HG03095 (cell line): Measurements from ENCODE around the gene PPARGC1A.
A peak's percentile ranks its signal among the peaks of the same experiment; 100 is the strongest.

Experiments
- ATAC-seq: cut with Tn5 transposase; IDR thresholded peaks from one replicate; pipeline ENCODE4 v1.9.1; 2021; ENCODE audit warnings: moderate library complexity; ENCODE audit not compliant: unreplicated experiment

Gene PPARGC1A

DNA sequence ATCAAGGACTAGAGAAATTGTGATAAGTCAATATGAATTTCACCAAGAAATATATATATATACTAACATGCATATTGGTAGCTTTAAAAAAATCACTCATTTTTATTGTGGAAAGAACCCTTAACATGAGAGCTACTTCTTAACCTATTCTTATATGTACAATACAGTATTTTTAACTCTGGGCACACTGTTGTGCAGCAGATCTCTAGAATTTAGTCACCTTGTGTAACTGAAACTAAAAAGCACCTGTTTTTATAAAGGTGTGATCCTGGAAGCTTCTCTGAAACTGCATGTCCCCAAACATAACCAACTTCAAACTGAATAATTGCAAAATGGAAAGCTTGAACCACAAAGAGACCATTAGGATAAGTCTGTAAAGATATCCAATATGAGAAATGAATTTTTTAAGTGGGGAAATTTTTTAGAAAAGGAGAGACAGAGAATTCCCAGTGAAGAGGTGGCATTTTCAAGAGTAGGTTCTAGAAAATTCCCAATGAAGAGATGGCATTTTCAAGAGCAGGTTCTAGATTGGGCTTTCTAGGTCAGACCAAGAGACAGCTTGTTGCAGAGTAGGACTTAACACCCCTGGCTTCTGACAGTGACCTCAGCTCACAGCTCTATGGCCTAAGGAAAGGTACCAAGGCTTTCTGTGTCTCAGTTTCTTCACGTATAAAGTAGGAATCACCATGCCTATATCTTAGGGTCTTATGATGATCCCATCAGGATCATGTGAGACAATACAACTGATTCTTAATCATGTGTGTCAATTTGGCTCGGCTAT, 22.0 kb upstream of the PPARGC1A start:
- ATAC-seq = peak; percentile 72

DNA sequence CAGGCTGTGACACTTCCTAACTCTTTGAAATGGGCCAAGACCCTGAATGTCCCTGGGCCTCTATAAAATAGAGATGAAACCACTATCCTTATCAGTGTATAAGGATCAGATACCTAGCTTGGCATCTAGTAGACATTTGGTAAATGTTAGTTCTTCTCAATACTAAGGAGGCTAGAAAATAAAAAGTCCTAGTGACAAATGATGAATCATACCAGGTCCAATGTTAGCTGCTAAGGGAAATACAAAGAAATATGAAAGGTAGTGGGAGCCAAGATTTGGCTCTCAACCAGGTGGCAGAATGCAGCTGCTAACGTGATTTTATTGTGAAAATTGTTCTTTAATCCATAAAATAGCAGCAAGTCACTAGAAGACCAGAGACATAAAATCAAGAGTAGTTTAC, 19.8 kb upstream of the PPARGC1A start:
- ATAC-seq = no peak

DNA sequence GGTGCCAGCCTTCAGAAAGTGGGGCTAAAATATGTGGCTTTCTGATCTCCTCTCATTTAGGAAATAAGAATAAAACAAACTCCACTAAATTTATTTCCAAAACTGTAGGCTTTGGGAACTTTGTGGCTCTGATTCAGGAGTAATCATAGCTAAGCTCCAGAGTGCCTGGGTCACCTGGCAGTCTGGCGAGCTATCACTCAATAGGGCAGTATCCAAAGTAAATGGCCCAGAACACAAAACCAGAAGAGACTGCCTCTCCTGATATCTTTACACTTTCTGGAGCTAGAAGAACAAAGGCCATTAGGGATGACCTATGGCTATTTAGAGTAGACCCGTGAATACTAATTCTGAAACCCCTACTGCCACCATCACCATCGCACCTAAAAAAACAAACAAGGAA, 17.0 kb upstream of the PPARGC1A start:
- no peak for ATAC-seq

DNA sequence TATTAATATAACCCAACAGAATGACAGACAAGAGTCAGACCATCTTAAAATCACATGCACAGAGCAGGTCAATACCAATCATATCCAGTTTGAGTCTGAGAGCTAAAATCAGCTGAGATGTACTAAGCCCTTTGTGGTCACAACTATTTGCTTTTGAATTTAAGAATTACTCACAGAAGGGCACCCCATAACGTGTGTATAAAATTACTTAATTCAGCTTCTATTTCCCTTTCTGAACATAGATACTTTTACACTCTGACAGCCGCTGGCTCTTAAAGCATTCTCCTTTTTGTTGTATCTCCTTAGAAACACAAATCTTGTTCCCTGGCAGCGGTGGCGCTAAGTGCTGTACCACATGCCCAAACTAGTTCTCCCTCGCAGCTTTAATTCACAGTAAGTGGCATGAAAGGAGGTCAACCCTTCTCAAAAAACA, 14.8 kb upstream of the PPARGC1A start:
- ATAC-seq = no peak

DNA sequence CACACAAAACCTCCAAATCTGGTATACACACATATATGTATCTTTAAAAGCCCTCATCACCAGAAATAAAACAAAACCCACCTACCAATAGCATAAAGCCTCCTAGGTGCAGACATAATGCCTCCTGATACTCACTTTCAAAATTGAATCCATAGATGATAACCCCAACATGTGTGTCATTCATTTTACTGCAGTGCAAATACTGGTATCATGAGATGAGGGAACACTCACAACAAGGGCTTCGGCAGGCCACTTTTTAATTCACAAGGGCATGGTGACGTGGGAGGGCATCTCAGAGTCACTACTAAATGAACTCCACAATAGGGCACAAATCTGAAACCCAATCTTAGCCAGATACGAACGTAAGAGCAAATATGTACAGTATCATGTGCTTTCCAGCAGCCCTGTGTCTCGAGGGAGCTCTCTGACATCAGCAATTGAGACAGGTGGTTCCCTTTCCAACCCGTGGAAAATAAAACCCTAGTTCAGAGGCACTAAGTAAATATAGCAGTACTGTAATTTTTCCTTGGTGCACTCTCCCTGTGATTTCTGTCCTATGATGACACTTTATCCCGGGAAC, 14.1 kb upstream of the PPARGC1A start:
- no peak for ATAC-seq

DNA sequence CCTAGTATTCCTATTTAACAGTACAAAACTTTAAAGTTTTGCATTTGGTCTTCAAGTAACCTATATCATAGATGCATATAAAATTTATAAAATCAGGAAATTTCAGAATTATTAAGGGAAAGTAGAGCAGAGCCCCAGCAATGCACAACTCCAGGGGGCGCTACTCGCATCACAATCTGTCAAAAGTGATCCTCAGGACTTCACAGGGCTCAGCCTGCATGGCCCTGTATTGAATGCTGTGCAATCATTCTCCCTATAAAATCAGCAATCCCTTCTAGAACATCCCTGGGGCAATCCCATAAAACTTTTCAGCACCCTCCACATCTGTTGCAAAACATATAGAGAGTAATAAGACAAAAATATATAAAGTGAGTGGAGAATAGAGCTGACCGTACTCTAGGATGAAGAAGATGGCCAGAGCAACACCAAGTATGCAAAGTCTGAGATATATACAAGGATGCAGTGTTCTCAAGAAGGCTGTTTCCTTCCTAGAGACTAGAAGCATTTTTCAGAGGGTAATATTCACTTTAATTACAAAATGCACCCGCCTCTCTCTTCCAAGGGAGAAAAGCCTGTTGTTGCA, 12.5 kb upstream of the PPARGC1A start:
- no peak for ATAC-seq

DNA sequence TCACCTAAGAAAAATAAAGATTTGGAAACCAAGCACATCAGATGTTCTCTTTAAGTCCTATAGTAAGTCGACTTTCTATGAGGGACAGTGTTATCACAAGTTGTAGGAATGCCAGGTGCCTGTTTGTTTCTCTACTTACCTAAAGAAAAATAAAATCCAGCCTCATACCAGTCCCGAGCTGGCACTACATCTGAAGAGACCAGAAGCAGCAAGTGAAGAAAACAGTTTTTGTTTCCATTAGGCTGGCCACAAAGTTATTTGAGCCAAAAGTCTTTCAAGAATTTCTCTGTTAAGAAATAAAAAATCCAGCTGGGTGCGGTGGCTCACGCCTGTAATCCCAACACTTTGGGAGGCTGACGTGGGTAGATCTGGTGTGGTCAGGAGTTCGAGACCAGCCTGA, 10.8 kb upstream of the PPARGC1A start:
- ATAC-seq = no peak

DNA sequence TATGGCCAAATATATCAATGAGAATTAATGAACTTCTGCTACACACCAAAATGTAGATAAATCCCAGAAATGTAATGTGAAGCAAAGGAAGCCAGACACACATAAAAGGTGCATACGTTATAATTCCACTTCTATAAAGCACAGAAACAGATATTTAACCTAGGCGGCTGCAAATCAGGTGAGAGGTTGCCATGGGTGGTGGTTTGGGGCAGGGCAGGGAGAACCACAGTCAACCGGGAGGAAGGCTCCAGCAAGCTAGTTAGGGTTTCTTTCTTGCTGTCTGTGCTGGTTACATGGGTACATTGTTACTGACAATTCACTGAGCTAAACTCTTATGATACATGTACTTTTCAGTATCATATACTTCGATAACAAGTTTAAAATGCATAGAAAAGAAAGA, 9.7 kb upstream of the PPARGC1A start:
- ATAC-seq = no peak

DNA sequence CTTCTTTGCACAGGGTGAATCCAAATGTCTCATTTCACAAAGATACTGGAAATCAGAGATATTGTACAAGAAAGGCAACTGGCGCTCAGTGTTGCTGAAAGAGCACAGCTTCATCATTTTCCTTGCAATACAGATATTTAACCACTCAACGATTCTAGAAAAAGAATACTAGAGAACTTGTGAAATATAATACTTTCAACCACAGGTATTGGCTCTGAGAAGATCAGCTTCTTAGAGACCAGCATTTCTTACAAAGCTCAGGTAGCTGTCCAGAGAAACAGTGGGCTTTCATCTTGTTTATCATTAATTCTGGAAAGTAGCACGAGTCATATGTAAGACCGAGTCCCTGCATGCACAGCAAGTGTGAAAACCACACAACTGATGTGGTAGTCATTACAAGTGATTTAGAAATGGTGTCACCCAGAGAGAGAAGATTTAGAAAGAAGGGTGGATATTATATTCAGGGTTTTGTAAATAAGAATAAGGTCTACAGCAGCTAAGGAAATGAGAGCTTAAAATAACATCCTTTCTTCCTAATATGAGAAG, 7.8 kb upstream of the PPARGC1A start:
- ATAC-seq = no peak

DNA sequence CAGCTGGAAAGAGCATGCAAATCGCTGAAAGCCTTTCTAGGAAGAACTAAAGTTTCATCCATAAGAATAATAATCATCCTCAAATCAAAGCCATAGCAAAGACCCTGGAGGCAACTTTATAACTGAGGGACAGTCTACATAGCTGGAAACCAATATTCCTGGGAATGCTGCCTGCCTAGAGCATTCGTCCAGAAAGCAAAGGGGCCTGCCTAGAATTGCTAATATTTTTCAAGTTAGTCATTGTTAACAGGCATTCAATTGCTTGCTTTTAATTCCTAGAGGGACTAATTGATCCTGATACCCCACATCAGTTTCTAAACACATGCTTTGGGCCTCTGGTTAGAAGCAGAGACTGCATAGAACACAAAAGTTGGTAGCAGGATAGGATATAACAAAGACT, 4.2 kb upstream of the PPARGC1A start:
- no peak for ATAC-seq

DNA sequence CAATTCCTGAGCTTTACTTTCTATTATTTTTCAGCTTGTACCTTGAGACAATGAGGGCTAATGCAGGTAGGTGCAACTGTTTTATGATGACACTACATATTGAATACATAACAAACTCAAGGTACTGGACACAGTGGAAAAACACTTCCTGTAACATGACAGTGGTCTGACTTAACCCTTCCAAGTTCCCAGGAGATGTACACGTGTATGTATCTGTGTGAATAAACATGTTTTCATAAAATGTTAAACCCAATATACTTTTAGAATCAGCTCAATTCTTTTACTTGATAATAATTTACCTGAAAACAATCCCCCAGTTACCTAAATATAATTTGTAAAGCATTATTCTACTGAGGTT, 1.2 kb upstream of the PPARGC1A start:
- ATAC-seq = no peak

DNA sequence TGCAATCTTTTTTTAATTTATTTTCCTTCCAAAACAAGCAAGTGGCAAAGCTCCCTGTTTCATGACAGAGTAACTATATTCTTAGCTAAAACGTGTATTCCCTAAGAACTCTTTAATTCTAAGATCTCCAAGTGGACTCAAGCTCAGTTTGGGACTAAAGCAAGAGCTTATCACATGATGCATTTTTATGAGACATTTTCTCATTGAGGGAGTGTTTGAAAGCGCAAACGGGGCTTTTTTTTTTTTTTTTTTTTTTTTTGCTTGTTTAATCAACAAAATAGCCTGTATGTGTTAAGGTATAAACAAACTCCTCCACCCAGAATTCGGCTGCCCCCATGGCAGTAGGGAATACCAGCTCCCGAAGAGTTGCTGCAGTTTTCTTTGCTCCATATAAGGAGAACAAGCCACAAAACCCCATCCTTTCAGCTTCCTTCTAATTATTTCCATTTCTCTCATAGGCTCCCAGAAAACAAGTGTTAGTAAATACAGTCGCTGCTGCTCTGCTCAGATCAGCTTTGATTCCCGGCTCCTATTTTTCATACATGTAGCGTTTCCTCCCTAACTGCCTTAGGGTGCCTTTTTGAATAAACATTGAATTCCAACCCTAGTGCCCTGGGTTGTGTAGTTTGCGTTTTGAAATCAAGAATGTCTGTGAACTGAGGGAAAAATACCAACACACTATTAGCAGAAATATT, 669 bp upstream of the PPARGC1A start:
- no peak for ATAC-seq

DNA sequence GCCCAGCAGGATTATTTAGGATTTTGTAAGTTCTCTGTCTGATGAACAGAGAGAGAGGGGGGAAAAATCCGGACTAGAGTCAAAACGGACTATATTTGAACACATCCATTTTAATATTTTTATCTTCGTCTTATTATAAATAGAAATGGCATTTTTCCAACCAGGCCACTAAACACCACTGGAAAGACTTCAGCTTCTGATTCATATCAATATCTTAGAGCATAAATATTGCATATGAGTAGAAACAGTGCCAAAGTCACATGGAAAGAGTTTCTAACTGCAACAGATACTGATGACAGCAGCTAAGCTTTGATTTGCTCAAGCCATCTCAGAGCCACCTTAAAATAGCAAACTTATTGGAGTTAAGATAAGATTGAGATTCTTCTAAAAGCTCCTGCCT, 456 bp downstream of the PPARGC1A start:
- no peak for ATAC-seq

DNA sequence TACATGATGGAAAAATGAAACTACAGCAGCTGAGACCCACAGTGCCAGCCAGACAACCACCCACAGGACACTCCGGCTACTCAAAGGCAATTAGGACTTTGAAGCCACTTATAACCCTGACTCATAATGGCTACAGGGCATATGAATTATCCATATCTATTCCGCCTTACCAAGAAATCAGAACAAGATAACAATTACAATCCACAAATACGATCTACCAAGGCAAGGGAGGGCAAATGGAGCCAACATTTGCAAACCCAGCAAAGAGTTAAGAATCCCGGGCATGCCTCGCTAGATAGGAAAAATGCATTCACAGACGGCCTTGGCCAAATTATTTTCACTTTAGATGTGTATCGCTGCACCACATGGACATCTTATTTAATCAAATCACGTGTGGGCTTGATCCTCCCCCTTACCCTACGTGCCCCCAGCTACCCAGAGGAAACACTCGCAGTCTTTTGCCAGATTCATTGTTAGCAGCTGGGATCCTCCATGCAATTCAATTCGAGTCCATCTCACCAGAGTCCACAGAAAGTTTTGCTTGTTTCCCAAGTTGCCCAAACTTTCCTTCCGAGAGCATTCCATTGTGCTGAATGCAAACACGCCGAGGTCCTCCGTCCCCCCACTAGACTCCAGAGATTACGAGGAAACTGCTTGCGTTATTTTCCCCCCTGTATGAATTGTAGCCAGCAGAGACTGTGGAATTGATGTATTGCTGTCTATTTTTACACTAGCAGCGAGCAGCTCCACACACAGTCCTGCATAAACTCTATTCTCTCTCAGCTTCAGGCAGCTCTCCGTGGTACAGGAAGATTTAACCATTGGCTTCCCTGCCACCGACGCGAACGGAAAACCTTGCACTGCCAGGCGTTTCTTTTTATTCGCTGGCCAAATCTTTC, 1.2 kb downstream of the PPARGC1A start:
- no peak for ATAC-seq

DNA sequence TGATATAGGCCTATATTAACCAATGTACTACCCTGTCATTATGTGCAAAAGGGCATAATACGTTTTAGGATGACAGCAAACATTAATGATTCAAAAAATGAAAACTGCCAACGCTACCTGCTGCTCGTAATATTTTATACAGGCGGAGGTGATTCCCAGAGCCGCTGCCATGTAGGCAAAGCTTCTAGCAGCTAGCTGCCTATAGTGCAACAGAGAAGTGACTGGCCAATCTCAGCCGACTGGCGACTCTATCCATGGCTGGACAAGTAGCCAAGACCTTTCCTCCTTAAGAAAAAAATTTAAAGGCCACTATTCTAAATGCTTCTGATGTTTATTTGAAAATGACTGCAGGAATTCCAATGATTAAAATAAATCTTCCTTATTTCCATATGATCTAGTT, 1.9 kb downstream of the PPARGC1A start:
- no peak for ATAC-seq

DNA sequence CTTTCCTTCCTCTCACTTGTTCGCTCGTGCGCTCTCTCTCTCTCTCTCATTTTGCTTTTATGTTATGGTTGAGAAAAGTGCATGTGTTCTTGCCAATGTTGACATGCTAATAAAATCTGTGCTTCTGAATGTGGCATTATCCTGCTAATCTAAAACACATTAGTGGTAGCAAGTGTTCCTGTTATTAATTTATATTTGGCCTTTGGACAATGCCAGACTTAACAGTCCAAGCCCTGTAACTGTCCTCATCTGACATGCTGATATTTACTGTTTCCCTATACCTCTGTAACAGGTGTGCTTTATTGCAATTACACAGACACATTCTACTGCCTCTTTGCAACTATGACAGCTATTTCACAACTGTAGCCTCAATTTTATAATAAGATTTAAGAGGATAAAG, 2.7 kb downstream of the PPARGC1A start:
- no peak for ATAC-seq

DNA sequence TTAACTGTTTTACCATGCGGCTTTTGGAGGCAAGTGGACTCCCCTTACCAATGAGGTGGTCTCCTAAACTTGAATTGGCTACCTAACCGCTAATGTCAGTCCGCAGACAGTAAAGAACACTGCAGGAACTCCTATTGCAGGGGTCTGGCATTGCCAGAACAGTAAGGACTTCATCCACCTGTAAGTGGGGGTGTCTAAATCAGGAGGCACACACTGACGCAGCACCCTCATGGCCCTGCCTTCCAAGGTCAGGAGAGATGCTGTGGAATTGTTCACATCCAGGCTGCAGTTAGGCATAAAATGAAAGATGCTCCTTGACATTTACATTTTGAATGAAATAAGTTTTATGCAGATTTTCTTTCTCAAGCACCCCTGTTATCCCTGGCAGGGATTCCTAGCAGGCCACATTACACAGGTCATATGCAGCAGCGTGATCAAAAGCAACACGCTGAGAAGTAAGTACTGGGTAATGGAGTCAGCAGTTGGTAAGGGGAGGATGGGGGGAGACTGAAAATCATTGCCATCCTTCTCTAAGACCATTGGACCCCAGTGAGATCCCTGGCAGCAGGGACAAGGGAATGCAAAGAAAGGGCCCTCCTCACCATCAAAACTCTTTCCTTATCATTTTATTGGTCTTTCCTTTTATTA, 3.8 kb downstream of the PPARGC1A start:
- no peak for ATAC-seq

DNA sequence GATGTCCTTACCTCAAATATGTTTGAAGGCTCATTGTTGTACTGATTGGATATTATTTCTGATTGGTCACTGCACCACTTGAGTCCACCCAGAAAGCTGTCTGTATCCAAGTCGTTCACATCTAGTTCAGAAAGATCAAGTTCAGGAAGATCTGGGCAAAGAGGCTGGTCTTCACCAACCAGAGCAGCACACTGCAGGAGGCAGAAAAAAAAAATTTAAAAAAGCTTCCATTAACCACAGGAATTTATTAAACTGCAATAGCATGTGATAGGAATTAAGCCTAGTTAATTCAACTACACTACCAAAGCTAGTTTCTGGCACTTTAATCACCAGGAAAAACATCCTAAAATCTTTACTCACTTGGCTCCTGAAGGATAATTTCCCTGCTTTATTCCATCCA, 5.1 kb downstream of the PPARGC1A start:
- no peak for ATAC-seq

DNA sequence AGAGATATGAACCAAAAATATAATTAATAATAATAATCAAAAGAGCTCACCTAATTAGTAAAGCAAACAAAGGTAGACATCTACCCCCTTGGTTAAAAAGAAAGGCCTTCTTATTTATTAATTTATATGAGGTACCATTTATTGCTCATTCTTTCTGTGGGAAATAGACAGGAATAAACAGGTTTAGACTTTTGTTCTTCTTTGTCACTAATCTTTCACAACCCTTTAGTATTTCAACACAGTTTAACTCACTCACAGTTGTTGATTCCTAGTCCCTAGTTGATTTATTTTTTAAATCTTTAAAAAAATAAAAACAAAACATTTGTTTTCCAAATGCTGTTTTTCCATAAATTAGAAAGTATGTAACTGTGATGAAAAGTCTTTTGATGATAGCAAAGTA, 5.6 kb downstream of the PPARGC1A start:
- no peak for ATAC-seq

DNA sequence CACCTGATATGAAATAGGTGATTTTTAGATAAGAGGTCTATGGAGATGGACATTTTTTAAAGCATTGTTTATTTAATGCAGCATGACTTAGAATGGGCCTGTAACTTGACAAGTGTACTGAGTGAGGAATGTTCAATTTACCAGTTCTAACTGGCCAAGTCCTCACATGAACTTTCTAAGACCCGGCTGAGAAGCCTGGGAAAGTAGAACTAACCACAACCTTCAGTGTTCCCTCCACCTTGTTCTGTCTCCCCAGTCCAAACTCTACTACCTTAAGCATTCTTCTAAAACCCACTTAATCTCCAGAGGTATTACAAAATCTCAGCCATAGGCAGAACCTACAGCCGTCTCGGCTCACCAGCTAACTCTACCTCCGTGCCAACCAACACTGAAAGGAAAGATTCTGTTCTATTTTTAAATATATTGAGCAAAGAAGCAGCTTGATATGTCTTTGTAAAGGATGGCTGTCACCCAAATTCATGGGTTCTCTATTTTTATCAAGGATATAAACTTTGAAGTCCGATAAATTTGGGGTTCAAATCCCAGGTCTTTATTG, 6.8 kb downstream of the PPARGC1A start:
- no peak for ATAC-seq
